IMR-90 (cell line): ENCODE data around the gene ATP13A1. TPM values are rescaled to one million over a fixed set of nuclear protein-coding genes. Genes with fewer than 3 reads are reported as not detected.

Experiments used
- ATAC-seq: fragments of 200-7000 bp; cut with Tn5 transposase; 2 replicates; pipeline ENCODE4 v1.9.1; 2020; ENCODE audit warnings: low read depth, mild to moderate bottlenecking, moderate library complexity
- BruUV-seq: library from RNA; stranded (reverse); fragments of 400-500 nt; replicated peaks from 2 replicates; lab custom pipeline; 2021; lab: Mats Ljungman, UMichigan
- CTCF ChIA-PET: fragments of 300-600 bp; formaldehyde crosslinking; extraction: SDS; loops from one replicate; lab custom pipeline; 2021; ENCODE audit warnings: antibody characterized with exemption; lab: Yijun Ruan, JAX
- POLR2A ChIA-PET: fragments of 300-600 bp; sonication (Branson Sonifier 250); formaldehyde crosslinking; loops from one replicate; lab custom pipeline; 2022; ENCODE audit warnings: antibody characterized with exemption; ENCODE audit not compliant: unreplicated experiment; lab: Charles Lee
- DNase-seq: peaks from one replicate; pipeline ENCODE4 v3.0.0; 2013
- H2AFZ ChIP-seq: replicated peaks from 2 replicates; pipeline ENCODE3; 2013; ENCODE audit warnings: low read length, mild to moderate bottlenecking; ENCODE audit not compliant: poor library complexity
- H2AK5ac ChIP-seq: 2 replicates; pipeline ENCODE4 v1.6.1; 2013; ENCODE audit warnings: low read depth, low read length, inconsistent platforms
- H2AK9ac ChIP-seq: replicated peaks from 2 replicates; pipeline ENCODE3; 2013; ENCODE audit warnings: mild to moderate bottlenecking, low read depth, low read length, moderate library complexity; ENCODE audit not compliant: poor library complexity
- H2BK120ac ChIP-seq: 2 replicates; pipeline ENCODE4 v1.6.1; 2013; ENCODE audit warnings: low read depth, low read length, inconsistent platforms
- H2BK15ac ChIP-seq: 3 replicates; pipeline ENCODE4 v1.6.1; 2013; ENCODE audit warnings: low read depth, low read length, inconsistent platforms
- H2BK20ac ChIP-seq: 2 replicates; pipeline ENCODE4 v1.6.1; 2013; ENCODE audit warnings: low read depth, mild to moderate bottlenecking, inconsistent platforms, low read length, moderate library complexity
- H2BK5ac ChIP-seq: 2 replicates; pipeline ENCODE4 v1.6.1; 2013; ENCODE audit warnings: mild to moderate bottlenecking, low read depth, low read length, inconsistent platforms; ENCODE audit not compliant: poor library complexity, severe bottlenecking
- H3K14ac ChIP-seq: replicated peaks from 2 replicates; pipeline ENCODE4 v1.6.1; 2013; ENCODE audit warnings: low read depth, low read length, inconsistent platforms
- H3K18ac ChIP-seq: 2 replicates; pipeline ENCODE4 v1.6.1; 2013; ENCODE audit warnings: low read depth, low read length, control low read depth
- H3K23ac ChIP-seq: 2 replicates; pipeline ENCODE4 v1.6.1; 2013; ENCODE audit warnings: low read depth, low read length, inconsistent platforms
- H3K27ac ChIP-seq: 2 replicates; pipeline ENCODE4 v1.5.1; 2013; ENCODE audit warnings: mild to moderate bottlenecking, control low read depth, low read length; ENCODE audit not compliant: insufficient read depth
- H3K27me3 ChIP-seq: 2 replicates; pipeline ENCODE4 v1.6.1; 2013; ENCODE audit warnings: low read length; ENCODE audit not compliant: control insufficient read depth, insufficient read depth
- H3K36me3 ChIP-seq: 2 replicates; pipeline ENCODE4 v1.6.1; 2013; ENCODE audit warnings: low read length, mixed read lengths; ENCODE audit not compliant: control insufficient read depth, insufficient read depth
- H3K4ac ChIP-seq: 2 replicates; pipeline ENCODE4 v1.6.1; 2013; ENCODE audit warnings: low read depth, low read length, inconsistent platforms
- H3K4me1 ChIP-seq: 2 replicates; pipeline ENCODE4 v1.6.1; 2013; ENCODE audit warnings: low read length, mixed read lengths; ENCODE audit not compliant: control insufficient read depth, insufficient read depth
- H3K4me2 ChIP-seq: 2 replicates; pipeline ENCODE4 v1.6.1; 2013; ENCODE audit warnings: low read depth, mild to moderate bottlenecking, control low read depth, low read length, moderate library complexity
- H3K4me3 ChIP-seq: 2 replicates; pipeline ENCODE4 v1.5.1; 2013; ENCODE audit warnings: low read depth, mild to moderate bottlenecking, control low read depth, low read length, moderate library complexity; ENCODE audit not compliant: insufficient read depth
- H3K56ac ChIP-seq: 2 replicates; pipeline ENCODE4 v1.6.1; 2013; ENCODE audit warnings: low read length, inconsistent platforms; ENCODE audit not compliant: insufficient read depth; ENCODE audit errors: extremely low read depth
- H3K79me1 ChIP-seq, 2 experiments: 2 replicates each; pipeline ENCODE4 v1.6.1; 2013; ENCODE audit warnings: low read length in 2 of 2, inconsistent platforms in 1 of 2, low read depth in 1 of 2
- H3K9ac ChIP-seq: 2 replicates; pipeline ENCODE4 v1.6.1; 2013; ENCODE audit warnings: low read depth, low read length, control low read depth
- H3K9me1 ChIP-seq: 2 replicates; pipeline ENCODE4 v1.6.1; 2013; ENCODE audit warnings: low read length, inconsistent platforms; ENCODE audit not compliant: insufficient read depth
- H3K9me3 ChIP-seq: 2 replicates; pipeline ENCODE4 v1.6.1; 2013; ENCODE audit warnings: low read length; ENCODE audit not compliant: control insufficient read depth, insufficient read depth
- H4K20me1 ChIP-seq: 2 replicates; pipeline ENCODE4 v1.6.1; 2013; ENCODE audit warnings: low read length, inconsistent platforms; ENCODE audit not compliant: insufficient read depth
- H4K5ac ChIP-seq: 2 replicates; pipeline ENCODE4 v1.6.1; 2013; ENCODE audit warnings: mild to moderate bottlenecking, low read depth, low read length, control low read depth
- H4K8ac ChIP-seq, 2 experiments: 2 replicates each; pipeline ENCODE4 v1.6.1; 2013; ENCODE audit warnings: low read depth in 2 of 2, low read length in 2 of 2, control low read depth in 1 of 2, inconsistent platforms in 1 of 2
- H4K91ac ChIP-seq: 2 replicates; pipeline ENCODE4 v1.6.1; 2013; ENCODE audit warnings: low read depth, low read length, inconsistent platforms; ENCODE audit not compliant: insufficient read depth
- BHLHE40 ChIP-seq: fragments of 150-350 bp; IDR thresholded peaks from 2 replicates; pipeline ENCODE4 v1.6.1; 2016; ENCODE audit warnings: mild to moderate bottlenecking, low read depth, low read length
- CEBPB ChIP-seq: IDR thresholded peaks from 2 replicates; pipeline ENCODE4 v1.6.1; 2012; ENCODE audit warnings: low read depth, low read length, improper control_type of control experiment
- CHD1 ChIP-seq: IDR thresholded peaks from 2 replicates; pipeline ENCODE4 v1.6.1; 2012; ENCODE audit warnings: low read depth, low read length, improper control_type of control experiment
- FOS ChIP-seq: fragments of 150-350 bp; IDR thresholded peaks from 2 replicates; pipeline ENCODE4 v1.6.1; 2016; ENCODE audit warnings: low read depth, low read length
- MAZ ChIP-seq: IDR thresholded peaks from 2 replicates; pipeline ENCODE4 v1.6.1; 2012; ENCODE audit warnings: low read depth, mild to moderate bottlenecking, low read length, improper control_type of control experiment, moderate library complexity, borderline replicate concordance
- NFE2L2 ChIP-seq: fragments of 150-350 bp; IDR thresholded peaks from 2 replicates; pipeline ENCODE4 v1.6.1; 2016; ENCODE audit warnings: low read depth, mild to moderate bottlenecking, low read length
- POLR2A ChIP-seq: IDR thresholded peaks from 2 replicates; pipeline ENCODE4 v1.6.1; 2012; ENCODE audit warnings: mild to moderate bottlenecking, low read depth, low read length
- RCOR1 ChIP-seq: IDR thresholded peaks from 2 replicates; pipeline ENCODE4 v1.6.1; 2012; ENCODE audit warnings: mild to moderate bottlenecking, low read length, improper control_type of control experiment; ENCODE audit not compliant: insufficient replicate concordance
- SMC3 ChIP-seq: fragments of 150-350 bp; IDR thresholded peaks from 2 replicates; pipeline ENCODE4 v1.6.1; 2016; ENCODE audit warnings: low read depth, mild to moderate bottlenecking, antibody characterized with exemption, low read length, moderate library complexity
- WGBS, 2 experiments: methylation state at CpG; one replicate each; pipeline versions ENCODE4 v1.1.5 to v1.1.7; 2013; ENCODE audit warnings: missing lambda C conversion rate in 2 of 2; ENCODE audit not compliant: insufficient read length in 1 of 2; ENCODE audit errors: extremely low coverage in 2 of 2; 5-methylcytosine and 5-hydroxymethylcytosine counted together
- dilution Hi-C: fragments of 300-500 bp; cut with HindIII; formaldehyde crosslinking; loops from one replicate; pipeline ENCODE4 v1.14.3; 2018; ENCODE audit warnings: low sequenced_read_pairs; ENCODE audit not compliant: unreplicated experiment
- in situ Hi-C: fragments of 300-500 bp; cut with MboI; formaldehyde crosslinking; loops from 3 replicates; pipeline ENCODE4 v1.14.3; 2019; ENCODE audit warnings: low sequenced_read_pairs, inconsistent platforms, mixed read lengths
- intact Hi-C: fragments of 100-400 bp; cut with micrococcal nuclease; formaldehyde crosslinking; loops from 2 replicates; pipeline ENCODE4 v1.10.0; 2022
- polyA plus RNA-seq, 3 experiments: library from polyadenylated mRNA; depleted of rRNA; stranded (reverse); fragments of >200 nt; gene quantifications; 2 replicates each; pipeline ENCODE4 v1.2.3, GENCODE V29; 2012; ENCODE audit warnings: low replicate concordance in 1 of 3
- total RNA-seq: library from RNA; depleted of rRNA; stranded (reverse); fragments of >200 nt; gene quantifications from 2 replicates; pipeline ENCODE4 v1.2.3, GENCODE V29; 2012
- TF ChIP-seq, protein P1 (sequence below): fragments of 150-350 bp; IDR thresholded peaks from 2 replicates; pipeline ENCODE4 v1.6.1; 2017; ENCODE audit warnings: mild to moderate bottlenecking, antibody characterized with exemption, low read length, low read depth
- TF ChIP-seq, protein P2 (sequence below): conservative IDR thresholded peaks from 2 replicates; pipeline ENCODE4 v1.5.1; 2012; ENCODE audit warnings: mild to moderate bottlenecking, low read depth, low read length, improper control_type of control experiment

The ATP13A1 gene
- total and polyA plus RNA-seq, 2 of the 4 experiments (the other 2 are of a cell fraction) = 13.3 to 43.8 TPM

DNA sequence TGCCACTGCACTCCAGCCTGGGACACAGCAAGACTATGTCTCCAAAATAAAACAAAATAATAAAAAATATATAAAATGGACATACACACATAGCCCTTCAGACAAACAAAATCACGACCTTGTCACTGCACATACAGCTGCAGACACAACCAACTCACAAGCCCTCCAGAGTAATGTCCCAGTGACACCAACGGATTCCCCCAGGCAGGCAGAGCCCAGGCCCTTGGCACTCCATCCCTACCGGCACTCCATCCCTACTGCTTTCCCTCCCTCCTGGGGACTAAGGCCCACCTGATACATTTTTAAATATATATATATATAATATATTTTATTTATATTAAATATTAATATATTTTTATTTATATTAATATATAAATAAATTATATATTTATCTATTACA lies 23.6 kb upstream of the ATP13A1 start:
- intact Hi-C loops (no loop called here), in situ Hi-C loops (no loop called here), dilution Hi-C loops (no loop called here)
- CTCF ChIA-PET = no interaction called here
- no peak overlapping the region for H3K4me2 ChIP-seq
- peaks cover 14% of the 10 kb centered on the region for H3K9me3 ChIP-seq
- H4K5ac ChIP-seq = no peak overlapping the region
- no peak overlapping the region for H2BK15ac ChIP-seq
- H3K4ac ChIP-seq = no peak overlapping the region
- no CpG with 5 or more reads among the region's 3 CpGs for WGBS, 2 experiments
- no peak overlapping the region for H3K4me3 ChIP-seq
- H3K27me3 ChIP-seq = no peaks in the 10 kb centered on the region
- H3K36me3 ChIP-seq = no peaks in the 10 kb centered on the region
- no peak overlapping the region for H3K27ac ChIP-seq
- no peak overlapping the region for H2AFZ ChIP-seq
- no peaks in the 10 kb centered on the region for H4K20me1 ChIP-seq
- H4K91ac ChIP-seq = no peak overlapping the region
- H3K23ac ChIP-seq = no peak overlapping the region
- ATAC-seq (no peak), DNase-seq (no peak)
- H2BK5ac ChIP-seq = no peak overlapping the region
- POLR2A ChIA-PET = no interaction called here
- H3K9ac ChIP-seq = no peak overlapping the region
- H3K56ac ChIP-seq = no peak overlapping the region
- H3K79me1 ChIP-seq = no peaks in the 10 kb centered on the region
- no peaks in the 10 kb centered on the region for H3K9me1 ChIP-seq
- no peak overlapping the region for H2AK9ac ChIP-seq
- no peak overlapping the region for H3K18ac ChIP-seq
- no peak overlapping the region for H2BK20ac ChIP-seq
- TF ChIP-seq, protein P1, sequence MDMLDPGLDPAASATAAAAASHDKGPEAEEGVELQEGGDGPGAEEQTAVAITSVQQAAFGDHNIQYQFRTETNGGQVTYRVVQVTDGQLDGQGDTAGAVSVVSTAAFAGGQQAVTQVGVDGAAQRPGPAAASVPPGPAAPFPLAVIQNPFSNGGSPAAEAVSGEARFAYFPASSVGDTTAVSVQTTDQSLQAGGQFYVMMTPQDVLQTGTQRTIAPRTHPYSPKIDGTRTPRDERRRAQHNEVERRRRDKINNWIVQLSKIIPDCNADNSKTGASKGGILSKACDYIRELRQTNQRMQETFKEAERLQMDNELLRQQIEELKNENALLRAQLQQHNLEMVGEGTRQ = no peak
- TF ChIP-seq SMC3 = no peak
- no peak for TF ChIP-seq MAZ
- TF ChIP-seq FOS = no peak
- no peak for TF ChIP-seq POLR2A
- no peak for TF ChIP-seq RCOR1
- TF ChIP-seq CHD1 = no peak
- TF ChIP-seq, protein P2, sequence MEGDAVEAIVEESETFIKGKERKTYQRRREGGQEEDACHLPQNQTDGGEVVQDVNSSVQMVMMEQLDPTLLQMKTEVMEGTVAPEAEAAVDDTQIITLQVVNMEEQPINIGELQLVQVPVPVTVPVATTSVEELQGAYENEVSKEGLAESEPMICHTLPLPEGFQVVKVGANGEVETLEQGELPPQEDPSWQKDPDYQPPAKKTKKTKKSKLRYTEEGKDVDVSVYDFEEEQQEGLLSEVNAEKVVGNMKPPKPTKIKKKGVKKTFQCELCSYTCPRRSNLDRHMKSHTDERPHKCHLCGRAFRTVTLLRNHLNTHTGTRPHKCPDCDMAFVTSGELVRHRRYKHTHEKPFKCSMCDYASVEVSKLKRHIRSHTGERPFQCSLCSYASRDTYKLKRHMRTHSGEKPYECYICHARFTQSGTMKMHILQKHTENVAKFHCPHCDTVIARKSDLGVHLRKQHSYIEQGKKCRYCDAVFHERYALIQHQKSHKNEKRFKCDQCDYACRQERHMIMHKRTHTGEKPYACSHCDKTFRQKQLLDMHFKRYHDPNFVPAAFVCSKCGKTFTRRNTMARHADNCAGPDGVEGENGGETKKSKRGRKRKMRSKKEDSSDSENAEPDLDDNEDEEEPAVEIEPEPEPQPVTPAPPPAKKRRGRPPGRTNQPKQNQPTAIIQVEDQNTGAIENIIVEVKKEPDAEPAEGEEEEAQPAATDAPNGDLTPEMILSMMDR = no peak
- no peak for TF ChIP-seq BHLHE40
- no peak for TF ChIP-seq CEBPB
- no peak for TF ChIP-seq NFE2L2
- BruUV-seq = no TSS peak
- no peak overlapping the region for H2AK5ac ChIP-seq
- H3K4me1 ChIP-seq = no peaks in the 10 kb centered on the region
- no peak overlapping the region for H2BK120ac ChIP-seq
- H4K8ac ChIP-seq = no peak overlapping the region
- H3K14ac ChIP-seq = no peak overlapping the region
